Body of pancreas (tissue), 4 donors: Measurements from ENCODE around the gene MPZL3. TPM values are rescaled to one million over a fixed set of nuclear protein-coding genes. Genes with fewer than 3 reads are reported as not detected.

ENCODE experiments used
- ATAC-seq: fragments of 150-250 bp; one replicate; pipeline ENCODE4 v1.9.1; 2016
- DNase-seq, 4 donors: peaks; one replicate each; pipeline ENCODE4 v3.0.0-alpha.2; 2019
- H3K27ac ChIP-seq, 4 donors: fragments of 200-600 bp; sonication (generic); 1 replicate in 3 of 4; 2 replicates in 1 of 4; pipeline versions ENCODE4 v1.5.1 to v1.6.1; 2016 to 2019; ENCODE audit warnings: mild to moderate bottlenecking in 1 of 4, mixed read lengths in 1 of 4, moderate library complexity in 1 of 4
- H3K27me3 ChIP-seq, 2 donors: fragments of 200-600 bp; sonication (generic); one replicate each; pipeline ENCODE4 v1.6.0; 2016; ENCODE audit warnings: mild to moderate bottlenecking in 1 of 2
- H3K36me3 ChIP-seq, 2 donors: fragments of 200-600 bp; sonication (generic); replicated peaks in 1 of 2; 2 replicates each; pipeline ENCODE4 v1.5.1; 2016; ENCODE audit warnings: low read depth in 2 of 2; ENCODE audit not compliant: insufficient read depth in 1 of 2
- H3K4me1 ChIP-seq: fragments of 200-600 bp; sonication (generic); one replicate; pipeline ENCODE4 v1.6.0; 2016
- H3K4me3 ChIP-seq, 2 donors: fragments of 200-600 bp; sonication (generic); 1 replicate in 1 of 2; 2 replicates in 1 of 2; pipeline ENCODE4 v1.5.1; 2016 to 2019
- H3K9me3 ChIP-seq, 3 donors: fragments of 200-600 bp; sonication (generic); 1 replicate in 2 of 3; 2 replicates in 1 of 3; pipeline ENCODE4 v1.5.1; 2016
- POLR2A ChIP-seq, 3 donors: fragments of 450-650 bp; IDR thresholded peaks; one replicate each; pipeline ENCODE4 v1.6.1; 2016; ENCODE audit warnings: antibody characterized with exemption in 3 of 3, mild to moderate bottlenecking in 2 of 3
- WGBS, 2 donors: methylation state at CpG; one replicate each; pipeline ENCODE4 v1.1.5; 2017; 5-methylcytosine and 5-hydroxymethylcytosine counted together
- intact Hi-C: fragments of 100-400 bp; cut with DNase I; formaldehyde crosslinking; loops from one replicate; pipeline ENCODE4 v1.15.1; 2023
- total RNA-seq, 2 donors: library from RNA; depleted of rRNA; stranded (reverse); fragments of >200 nt; gene quantifications; one replicate each; pipeline ENCODE4 v1.1.0, GENCODE V29; 2016
- TF ChIP-seq, protein P1 (sequence below), 7 experiments: fragments of 450-650 bp in 4 of 7; fragments of 200-600 bp in 3 of 7; sonication (generic) in 3 of 7; IDR thresholded peaks; one replicate each; pipeline ENCODE4 v1.5.1; 2016 to 2019; ENCODE audit warnings: antibody characterized with exemption in 7 of 7

The MPZL3 gene
- total RNA-seq, 2 donors from 2014 or later = 4.0 to 8.0 TPM

DNA sequence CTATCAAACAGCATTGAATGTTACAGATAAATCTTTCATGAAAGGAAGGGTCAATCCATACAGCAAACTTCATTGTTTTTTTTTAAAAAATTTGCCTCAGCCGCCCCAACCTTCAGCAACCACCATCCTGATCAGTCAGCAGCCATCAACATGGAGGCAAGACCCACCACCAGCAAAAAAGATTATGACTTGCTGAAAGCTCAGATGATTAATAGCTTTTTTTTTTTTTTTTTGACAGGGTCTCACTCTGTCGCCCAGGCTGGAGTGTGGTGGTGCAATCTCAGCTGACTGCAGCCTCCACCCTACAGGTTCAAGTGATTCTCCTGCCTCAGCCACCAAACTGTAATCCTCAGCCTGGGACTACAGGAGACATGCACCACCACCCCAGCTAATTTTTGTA, 34.4 kb upstream of the MPZL3 start:
- no peaks in the 10 kb centered on the region for H3K36me3 ChIP-seq
- no peak overlapping the region for H3K27ac ChIP-seq
- TF ChIP-seq, protein P1, sequence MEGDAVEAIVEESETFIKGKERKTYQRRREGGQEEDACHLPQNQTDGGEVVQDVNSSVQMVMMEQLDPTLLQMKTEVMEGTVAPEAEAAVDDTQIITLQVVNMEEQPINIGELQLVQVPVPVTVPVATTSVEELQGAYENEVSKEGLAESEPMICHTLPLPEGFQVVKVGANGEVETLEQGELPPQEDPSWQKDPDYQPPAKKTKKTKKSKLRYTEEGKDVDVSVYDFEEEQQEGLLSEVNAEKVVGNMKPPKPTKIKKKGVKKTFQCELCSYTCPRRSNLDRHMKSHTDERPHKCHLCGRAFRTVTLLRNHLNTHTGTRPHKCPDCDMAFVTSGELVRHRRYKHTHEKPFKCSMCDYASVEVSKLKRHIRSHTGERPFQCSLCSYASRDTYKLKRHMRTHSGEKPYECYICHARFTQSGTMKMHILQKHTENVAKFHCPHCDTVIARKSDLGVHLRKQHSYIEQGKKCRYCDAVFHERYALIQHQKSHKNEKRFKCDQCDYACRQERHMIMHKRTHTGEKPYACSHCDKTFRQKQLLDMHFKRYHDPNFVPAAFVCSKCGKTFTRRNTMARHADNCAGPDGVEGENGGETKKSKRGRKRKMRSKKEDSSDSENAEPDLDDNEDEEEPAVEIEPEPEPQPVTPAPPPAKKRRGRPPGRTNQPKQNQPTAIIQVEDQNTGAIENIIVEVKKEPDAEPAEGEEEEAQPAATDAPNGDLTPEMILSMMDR (IDR thresholded peaks at IDR 0.05) = no peak
- TF ChIP-seq POLR2A (IDR thresholded peaks at IDR 0.05) = no peak
- ATAC-seq (no peak), DNase-seq (no peak)
- H3K9me3 ChIP-seq = no peaks in the 10 kb centered on the region
- H3K4me3 ChIP-seq = no peak overlapping the region
- 85 to 91% methylated on average over 2 of the region's 2 CpGs for WGBS, 2 donors
- intact Hi-C loops = loop anchor here (5.0 kb wide), 2 partner anchors 84 to 139 kb away; no protein-coding TSS in a partner anchor
- H3K27me3 ChIP-seq = no peaks in the 10 kb centered on the region
- no peaks in the 10 kb centered on the region for H3K4me1 ChIP-seq

DNA sequence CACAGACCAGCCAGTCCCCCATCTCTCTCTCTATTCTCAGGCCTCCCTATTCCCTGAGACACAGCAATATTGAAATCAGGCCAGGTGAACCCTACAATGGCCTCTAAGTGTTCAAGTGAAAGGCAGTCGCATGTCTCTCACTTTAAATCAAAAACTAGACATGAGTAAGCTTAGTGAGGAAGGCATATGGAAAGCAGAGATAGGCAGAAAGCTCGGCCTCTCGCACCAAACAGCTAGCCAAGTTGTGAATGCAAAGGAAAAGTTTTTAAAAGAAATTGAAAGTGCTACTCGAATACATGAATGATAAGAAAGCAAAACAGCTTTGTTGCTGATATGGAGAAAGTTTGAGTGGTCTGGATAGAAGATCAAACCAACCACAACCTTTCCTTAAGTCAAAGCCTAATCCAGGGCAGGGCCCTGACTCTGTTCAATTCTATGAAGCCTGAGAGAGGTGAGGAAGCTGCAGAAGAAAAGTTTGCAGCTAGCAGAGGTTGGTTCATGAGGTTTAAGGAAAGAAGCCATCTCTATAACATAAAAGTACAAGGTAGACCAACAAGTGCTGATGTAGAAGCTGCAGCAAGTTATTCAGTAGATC, 31.7 kb upstream of the MPZL3 start:
- Histone ChIP-seq H3K9me3 (no peaks in the 10 kb centered on the region), H3K27ac (no peak overlapping the region), H3K27me3 (no peaks in the 10 kb centered on the region), H3K4me3 (no peak overlapping the region), H3K4me1 (no peaks in the 10 kb centered on the region), H3K36me3 (no peaks in the 10 kb centered on the region)
- no peak for ATAC-seq
- no peak for TF ChIP-seq POLR2A (IDR thresholded peaks at IDR 0.05)
- TF ChIP-seq, protein P1 (IDR thresholded peaks at IDR 0.05) = no peak
- intact Hi-C loops = no loop called here
- DNase-seq = no peak
- WGBS, 2 donors = 60 to 66% methylated on average over 4 of the region's 4 CpGs

DNA sequence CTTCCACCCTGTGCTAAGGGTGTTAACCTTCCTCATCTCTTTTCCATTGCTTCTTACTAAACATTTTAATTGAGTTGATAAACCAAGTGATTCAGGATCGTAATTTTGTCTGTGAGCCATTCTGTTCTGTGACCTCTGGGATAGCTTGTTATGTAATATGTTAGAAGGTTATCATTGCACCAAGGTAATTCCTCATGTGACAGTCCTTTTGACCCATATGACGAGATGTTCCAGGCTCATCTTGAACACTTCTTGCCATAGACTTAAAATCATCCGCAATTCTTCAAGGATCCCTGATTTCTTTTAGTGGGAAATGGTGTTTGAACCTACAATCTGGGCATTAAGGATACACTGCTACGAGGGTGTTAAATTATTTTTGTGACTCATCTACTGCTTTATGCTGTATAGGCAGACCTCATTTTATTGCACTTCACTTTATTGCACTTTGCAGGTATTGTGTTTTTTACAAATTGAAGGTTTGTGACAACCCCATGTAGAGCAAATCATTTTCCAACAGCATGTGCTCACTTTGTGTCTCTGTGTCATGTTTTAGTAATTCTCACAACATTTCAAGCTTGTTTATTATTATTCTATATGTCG, 31.0 kb upstream of the MPZL3 start:
- Histone ChIP-seq H3K9me3 (no peaks in the 10 kb centered on the region), H3K27me3 (no peaks in the 10 kb centered on the region), H3K36me3 (no peaks in the 10 kb centered on the region), H3K27ac (no peak overlapping the region), H3K4me1 (no peaks in the 10 kb centered on the region), H3K4me3 (no peak overlapping the region)
- TF ChIP-seq POLR2A (IDR thresholded peaks at IDR 0.05) = no peak
- DNase-seq (no peak), ATAC-seq (no peak)
- WGBS, 2 donors = 57 to 70% methylated on average over 5 of the region's 5 CpGs
- intact Hi-C loops = no loop called here

DNA sequence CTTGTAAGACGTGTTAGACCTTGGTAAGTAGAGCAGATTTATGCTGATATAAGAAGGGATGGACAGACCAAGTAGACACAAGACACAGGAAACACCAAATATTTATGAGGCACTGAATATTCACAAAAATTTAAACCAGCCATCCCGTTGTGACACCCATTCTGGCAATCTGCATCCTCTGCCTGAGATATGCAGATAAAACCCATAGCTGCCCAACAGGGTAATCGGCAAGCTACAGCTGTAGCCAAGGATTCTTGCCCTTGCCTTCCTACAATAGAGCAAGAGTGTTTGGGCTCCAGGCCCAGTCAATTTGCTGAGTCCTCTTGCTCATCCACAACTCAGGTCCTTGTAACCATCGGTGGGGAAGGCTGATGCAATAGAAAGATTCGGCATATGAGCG, 30.4 kb upstream of the MPZL3 start:
- no peaks in the 10 kb centered on the region for H3K27me3 ChIP-seq
- no peaks in the 10 kb centered on the region for H3K4me1 ChIP-seq
- DNase-seq (no peak), ATAC-seq (no peak)
- 72 to 74% methylated on average over 6 of the region's 6 CpGs for WGBS, 2 donors
- no peaks in the 10 kb centered on the region for H3K36me3 ChIP-seq
- no peak overlapping the region for H3K27ac ChIP-seq
- H3K9me3 ChIP-seq = no peaks in the 10 kb centered on the region
- no peak for TF ChIP-seq POLR2A (IDR thresholded peaks at IDR 0.05)
- TF ChIP-seq, protein P1 (IDR thresholded peaks at IDR 0.05) = no peak
- intact Hi-C loops = no loop called here
- no peak overlapping the region for H3K4me3 ChIP-seq

DNA sequence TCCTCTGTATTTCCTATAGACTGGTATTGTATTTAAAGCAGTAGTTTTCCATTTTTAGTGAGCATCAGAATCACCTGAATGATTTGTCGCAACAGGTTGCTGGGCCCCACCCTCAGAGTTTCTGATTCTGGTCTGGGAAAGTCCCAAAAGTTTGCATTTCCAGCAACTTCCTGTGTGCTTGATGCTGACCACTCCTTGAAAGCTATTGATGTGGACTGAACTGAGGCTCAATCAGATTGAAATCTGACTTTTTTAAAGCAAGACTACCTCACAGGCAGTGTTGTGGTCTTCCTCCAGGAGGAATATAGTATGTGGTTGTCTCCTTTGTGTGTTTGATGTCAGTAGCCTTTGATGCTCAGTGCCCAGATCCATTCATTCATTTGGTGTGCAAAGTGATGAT, 29.1 kb upstream of the MPZL3 start:
- intact Hi-C loops = no loop called here
- TF ChIP-seq, protein P1 (IDR thresholded peaks at IDR 0.05) = no peak
- no peak for TF ChIP-seq POLR2A (IDR thresholded peaks at IDR 0.05)
- Histone ChIP-seq H3K4me3 (no peak overlapping the region), H3K27me3 (no peaks in the 10 kb centered on the region), H3K27ac (no peak overlapping the region), H3K9me3 (no peaks in the 10 kb centered on the region), H3K4me1 (no peaks in the 10 kb centered on the region), H3K36me3 (no peaks in the 10 kb centered on the region)
- 79 to 88% methylated on average over 1 of the region's 1 CpG for WGBS, 2 donors
- ATAC-seq (no peak), DNase-seq (no peak)
